ENCODE data around the gene EYA4. TPM values are rescaled to one million over a fixed set of nuclear protein-coding genes. Genes with fewer than 3 reads are reported as not detected.

The EYA4 gene
- polyA plus RNA-seq, 1 of the 3 experiments (the other 2 are of a cell fraction): 0.08 TPM

DNA sequence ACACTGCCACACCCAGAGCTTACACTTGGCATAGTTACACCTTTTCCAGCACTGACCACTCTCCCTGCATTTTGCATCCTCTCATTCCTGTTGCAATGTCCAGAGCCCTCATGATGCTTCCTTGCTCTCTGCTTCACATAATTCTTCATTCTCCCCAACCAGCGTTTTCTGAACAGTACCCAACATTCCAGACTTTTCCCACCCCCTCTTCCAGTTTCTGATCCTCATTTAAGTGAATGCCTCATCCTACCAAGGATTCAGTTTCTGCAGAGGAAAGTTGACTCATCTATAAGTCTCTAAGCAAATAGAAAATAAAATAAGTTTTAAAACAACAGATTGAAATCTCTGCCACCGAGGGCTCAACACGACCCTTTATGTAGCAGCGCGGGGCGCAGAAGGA, 326.5 kb downstream of the EYA4 start:
- Histone ChIP-seq H4K20me1 (ENCODE audit: insufficient read depth) (no peaks in the 10 kb centered on the region), H2AFZ (ENCODE audit: low read depth) (no peak overlapping the region), H3F3A (replicated peaks; ENCODE audit: insufficient read depth) (no peaks in the 10 kb centered on the region), H3K9ac (no peak overlapping the region), H3K27ac (ENCODE audit: low read depth in 2 of 2, low read length in 1 of 2) (no peak overlapping the region), H3K36me3 (replicated peaks in 1 of 2; ENCODE audit: control insufficient read depth in 1 of 2, insufficient read depth in 2 of 2, low read length in 1 of 2) (no peaks in the 10 kb centered on the region), H3K4me2 (no peak overlapping the region), H3K9me3 (no peaks in the 10 kb centered on the region), H3K79me2 (ENCODE audit: insufficient read depth) (no peaks in the 10 kb centered on the region), H3K4me1 (ENCODE audit: control insufficient read depth in 1 of 2, insufficient read depth in 2 of 2, low read depth in 1 of 2, low read length in 1 of 2) (peaks cover 0 to 5% of the 10 kb centered on the region in 2 experiments; a peak in 2 of 4 replicates), H3K4me3 (ENCODE audit: low read depth in 2 of 2, low read length in 1 of 2) (no peak overlapping the region), H3K27me3 (ENCODE audit: insufficient read depth) (peaks cover 18% of the 10 kb centered on the region; the same call in 1 of the 2 replicates), H3K9me2 (no peaks in the 10 kb centered on the region)
- POLR2A ChIA-PET: no interaction called here
- TF ChIP-seq MXI1 (IDR thresholded peaks at IDR 0.05; ENCODE audit: low read depth, low read length) (no peak), TEAD4 (IDR thresholded peaks at IDR 0.05; ENCODE audit: borderline replicate concordance, insufficient read depth) (no peak), RXRA (IDR thresholded peaks at IDR 0.05; ENCODE audit: borderline replicate concordance, low read depth) (no peak), REST (IDR thresholded peaks at IDR 0.05; ENCODE audit: low read depth, low read length) (no peak), NRF1 (IDR thresholded peaks at IDR 0.05; ENCODE audit: low read depth, low read length) (no peak), EZH2phosphoT487 (IDR thresholded peaks at IDR 0.05; ENCODE audit: borderline replicate concordance, low read depth) (no peak), EP300 (IDR thresholded peaks at IDR 0.05; ENCODE audit: borderline replicate concordance in 1 of 2, low read depth in 1 of 2, low read length in 1 of 2) (no peak), POLR2AphosphoS5 (IDR thresholded peaks at IDR 0.05; ENCODE audit: low read depth, low read length) (no peak), RCOR1 (IDR thresholded peaks at IDR 0.05; ENCODE audit: low read length) (no peak), YY1 (IDR thresholded peaks at IDR 0.05; ENCODE audit: low read depth) (no peak), TAF1 (IDR thresholded peaks at IDR 0.05; ENCODE audit: borderline replicate concordance, low read depth, low read length) (no peak), USF1 (IDR thresholded peaks at IDR 0.05; ENCODE audit: borderline replicate concordance, low read depth) (no peak), FOXM1 (IDR thresholded peaks at IDR 0.05; ENCODE audit: low read depth) (no peak), ELF1 (IDR thresholded peaks at IDR 0.05) (no peak), RAD21 (IDR thresholded peaks at IDR 0.05; ENCODE audit: low read length) (no peak), ZBTB33 (IDR thresholded peaks at IDR 0.05; ENCODE audit: borderline replicate concordance, low read depth) (no peak), MEF2A (IDR thresholded peaks at IDR 0.05; ENCODE audit: borderline replicate concordance, low read depth) (no peak), JUND (IDR thresholded peaks at IDR 0.05) (no peak)
- CTCF ChIA-PET: interaction anchor here (0.7 to 1.6 kb wide), 4 partner anchors 349 to 603 kb away, joined by 3 to 8 read pairs (median 6); no protein-coding TSS in a partner anchor
- WGBS (ENCODE audit: low lambda C conversion rate): 48% methylated on average over 6 of the region's 6 CpGs
- DNase-seq: no peak
